ENCODE data around the gene DDX41. TPM values are rescaled to one million over a fixed set of nuclear protein-coding genes. Genes with fewer than 3 reads are reported as not detected.
A peak's percentile ranks its signal among the peaks of the same experiment; 100 is the strongest.

Gene DDX41
- total RNA-seq, 1 experiment from 2014 or later: 104 TPM

DNA sequence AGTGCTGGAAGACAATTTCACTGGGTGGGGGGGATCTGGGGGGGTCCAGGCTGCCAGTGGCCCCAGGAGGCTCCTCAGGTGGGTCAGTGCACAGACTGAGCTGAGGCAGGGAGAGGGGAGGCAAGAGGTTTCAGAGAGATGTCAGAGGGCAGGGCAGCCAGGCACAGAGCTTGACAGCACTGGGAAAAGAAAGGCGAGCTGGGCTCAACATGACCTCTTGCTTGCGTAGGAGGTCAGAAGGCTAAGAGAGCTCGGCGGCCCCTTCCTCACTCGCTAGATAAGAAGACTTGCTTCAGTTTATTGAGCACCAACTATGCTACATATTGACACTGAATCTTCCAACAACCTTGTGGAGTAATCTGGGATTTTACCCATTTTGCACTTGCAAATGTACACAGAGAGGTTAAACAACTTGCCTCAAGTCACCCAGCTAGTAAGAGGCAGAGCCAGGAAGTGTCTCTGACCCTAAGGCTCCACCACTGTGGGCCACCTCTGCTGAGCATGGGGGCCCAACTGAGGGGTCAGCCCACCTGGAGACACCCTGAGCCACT is 22.9 kb downstream of the DDX41 start:
- Histone ChIP-seq H3K27me3 (ENCODE audit: low read length) (no peaks in the 10 kb centered on the region), H3K9me3 (ENCODE audit: low read length) (no peaks in the 10 kb centered on the region), H3K4me1 (ENCODE audit: low read length) (peaks cover 60% of the 10 kb centered on the region), H3K9ac (ENCODE audit: low read length) (no peak overlapping the region), H2AFZ (ENCODE audit: low read length) (no peak overlapping the region), H4K20me1 (ENCODE audit: insufficient read depth, low read depth, low read length) (peaks cover 8% of the 10 kb centered on the region; the same call in 1 of the 2 replicates), H3K4me2 (ENCODE audit: low read depth, low read length, poor library complexity, severe bottlenecking) (no peak overlapping the region), H3K79me2 (ENCODE audit: low read length) (peaks cover 10% of the 10 kb centered on the region), H3K27ac (ENCODE audit: low read length) (peak overlapping the region; percentile 24; the same call in 1 of the 2 replicates), H3K36me3 (ENCODE audit: insufficient read depth, low read length) (peaks cover 3% of the 10 kb centered on the region), H3K9me2 (replicated peaks; ENCODE audit: insufficient read depth, low read length) (no peaks in the 10 kb centered on the region), H3K4me3 (ENCODE audit: low read length) (no peak overlapping the region)
- no peak for DNase-seq

DNA sequence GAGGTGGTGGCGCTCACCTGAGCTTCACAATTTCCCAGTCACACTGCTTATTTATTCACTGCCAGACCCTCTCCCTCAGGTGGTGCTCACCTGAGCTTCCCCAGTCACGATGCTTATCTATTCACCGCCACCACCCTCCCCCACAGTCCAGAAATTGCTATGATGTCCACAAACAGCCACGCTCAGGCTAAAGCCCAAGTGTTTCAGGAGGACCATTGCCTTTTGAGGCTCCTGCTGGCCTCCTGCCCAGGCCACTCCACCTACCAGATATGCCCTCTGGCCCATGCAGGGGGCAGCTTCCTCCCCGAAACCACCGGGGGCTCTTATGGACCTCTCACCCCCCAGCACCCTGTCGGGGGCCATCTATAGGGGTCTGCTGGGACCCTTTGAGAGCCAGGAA is 23.9 kb downstream of the DDX41 start:
- DNase-seq: no peak
- Histone ChIP-seq H3K4me1 (ENCODE audit: low read length) (peaks cover 57% of the 10 kb centered on the region), H3K79me2 (ENCODE audit: low read length) (peaks cover 10% of the 10 kb centered on the region), H3K27me3 (ENCODE audit: low read length) (no peaks in the 10 kb centered on the region), H3K9me2 (replicated peaks; ENCODE audit: insufficient read depth, low read length) (no peaks in the 10 kb centered on the region), H4K20me1 (ENCODE audit: insufficient read depth, low read depth, low read length) (peaks cover 8% of the 10 kb centered on the region; the same call in 1 of the 2 replicates), H3K4me2 (ENCODE audit: low read depth, low read length, poor library complexity, severe bottlenecking) (no peak overlapping the region), H2AFZ (ENCODE audit: low read length) (no peak overlapping the region), H3K27ac (ENCODE audit: low read length) (no peak overlapping the region), H3K9me3 (ENCODE audit: low read length) (no peaks in the 10 kb centered on the region), H3K9ac (ENCODE audit: low read length) (no peak overlapping the region), H3K36me3 (ENCODE audit: insufficient read depth, low read length) (peaks cover 9% of the 10 kb centered on the region), H3K4me3 (ENCODE audit: low read length) (no peak overlapping the region)

DNA sequence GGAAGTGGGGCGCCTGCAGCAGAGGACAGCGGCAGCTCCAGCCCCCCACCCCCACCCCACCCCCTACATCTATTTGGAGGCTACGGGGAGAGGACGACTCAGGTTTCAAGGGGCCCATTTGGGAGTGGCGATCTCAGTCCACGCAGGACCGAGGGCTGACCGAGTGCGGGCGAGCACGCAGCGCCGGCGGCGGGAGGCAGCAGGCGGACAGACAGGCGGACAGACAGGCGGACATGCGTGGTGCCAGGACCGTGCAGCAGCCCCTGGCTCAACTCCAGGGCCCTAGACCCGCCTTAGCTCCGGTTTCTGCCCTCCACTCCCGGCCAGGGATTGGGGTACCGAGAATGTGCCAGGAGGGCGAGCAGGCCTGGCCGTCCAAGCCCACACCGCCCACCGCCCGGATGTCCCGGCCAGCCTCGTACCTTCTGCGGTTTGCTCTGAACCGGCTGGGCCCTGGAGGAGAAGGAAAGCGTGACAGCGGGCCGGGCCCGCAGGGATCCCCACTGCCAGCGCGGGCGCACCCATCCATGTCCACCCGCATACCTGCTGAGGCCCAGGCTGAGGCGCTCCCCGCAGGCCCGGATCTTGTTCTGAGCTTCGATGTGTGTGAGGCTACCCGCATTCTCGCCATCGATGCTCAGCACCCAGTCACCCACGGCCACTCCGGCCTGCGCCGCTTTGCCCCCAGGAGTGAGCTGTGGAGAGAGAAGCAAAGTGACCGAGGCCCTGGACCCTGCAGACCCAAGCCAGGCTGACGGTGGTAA is 24.6 kb downstream of the DDX41 start:
- H3K9me3 ChIP-seq (ENCODE audit: low read length): no peaks in the 10 kb centered on the region
- no peak overlapping the region for H3K9ac ChIP-seq (ENCODE audit: low read length)
- peaks cover 15% of the 10 kb centered on the region for H3K36me3 ChIP-seq (ENCODE audit: insufficient read depth, low read length)
- no peak overlapping the region for H3K27ac ChIP-seq (ENCODE audit: low read length)
- H3K9me2 ChIP-seq (replicated peaks; ENCODE audit: insufficient read depth, low read length): no peaks in the 10 kb centered on the region
- no peak for DNase-seq
- H3K4me3 ChIP-seq (ENCODE audit: low read length): no peak overlapping the region
- no peak overlapping the region for H2AFZ ChIP-seq (ENCODE audit: low read length)
- H3K4me2 ChIP-seq (ENCODE audit: low read depth, low read length, poor library complexity, severe bottlenecking): no peak overlapping the region
- peaks cover 54% of the 10 kb centered on the region for H3K4me1 ChIP-seq (ENCODE audit: low read length)
- H3K27me3 ChIP-seq (ENCODE audit: low read length): no peaks in the 10 kb centered on the region
- H4K20me1 ChIP-seq (ENCODE audit: insufficient read depth, low read depth, low read length): peaks cover 8% of the 10 kb centered on the region; the same call in 1 of the 2 replicates
- H3K79me2 ChIP-seq (ENCODE audit: low read length): peaks cover 10% of the 10 kb centered on the region

DNA sequence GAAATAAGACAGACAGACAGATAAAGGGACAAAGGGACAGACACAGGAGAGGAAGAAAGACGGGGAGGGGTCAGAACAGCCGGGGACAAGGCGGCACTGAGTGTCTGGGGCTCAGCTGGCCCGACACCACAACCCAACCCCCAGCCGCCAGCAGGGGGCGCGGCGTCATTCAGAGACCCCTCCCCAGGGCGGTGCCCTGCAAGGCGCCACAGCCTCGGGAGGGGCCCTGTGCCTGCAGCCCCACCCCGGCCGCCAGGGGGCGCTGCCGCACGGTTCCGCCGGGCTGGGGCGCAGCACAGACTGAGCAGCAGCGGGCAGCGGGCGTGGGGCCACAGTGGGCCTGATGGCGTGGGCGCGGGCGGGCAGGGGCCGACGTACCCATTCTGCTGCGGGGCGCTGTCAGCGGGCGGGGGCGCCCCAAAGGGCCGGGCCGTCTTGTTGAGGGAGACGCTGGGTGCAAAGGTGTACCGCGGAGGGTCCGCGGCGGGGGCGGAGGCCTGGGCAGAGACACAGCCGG is 25.3 kb downstream of the DDX41 start:
- DNase-seq: peak; percentile 91
- H3K79me2 ChIP-seq (ENCODE audit: low read length): peaks cover 8% of the 10 kb centered on the region
- H3K4me3 ChIP-seq (ENCODE audit: low read length): no peak overlapping the region
- peaks cover 16% of the 10 kb centered on the region for H3K36me3 ChIP-seq (ENCODE audit: insufficient read depth, low read length)
- H4K20me1 ChIP-seq (ENCODE audit: insufficient read depth, low read depth, low read length): peaks cover 7% of the 10 kb centered on the region; the same call in 1 of the 2 replicates
- H3K27ac ChIP-seq (ENCODE audit: low read length): no peak overlapping the region
- H3K4me1 ChIP-seq (ENCODE audit: low read length): peaks cover 53% of the 10 kb centered on the region
- no peak overlapping the region for H3K4me2 ChIP-seq (ENCODE audit: low read depth, low read length, poor library complexity, severe bottlenecking)
- H3K9me3 ChIP-seq (ENCODE audit: low read length): no peaks in the 10 kb centered on the region
- no peaks in the 10 kb centered on the region for H3K9me2 ChIP-seq (replicated peaks; ENCODE audit: insufficient read depth, low read length)
- 0 out of 2 replicates have a peak overlapping the region, but pooled peaks have one; percentile 21 for H3K9ac ChIP-seq (ENCODE audit: low read length)
- H2AFZ ChIP-seq (ENCODE audit: low read length): no peak overlapping the region
- H3K27me3 ChIP-seq (ENCODE audit: low read length): no peaks in the 10 kb centered on the region

DNA sequence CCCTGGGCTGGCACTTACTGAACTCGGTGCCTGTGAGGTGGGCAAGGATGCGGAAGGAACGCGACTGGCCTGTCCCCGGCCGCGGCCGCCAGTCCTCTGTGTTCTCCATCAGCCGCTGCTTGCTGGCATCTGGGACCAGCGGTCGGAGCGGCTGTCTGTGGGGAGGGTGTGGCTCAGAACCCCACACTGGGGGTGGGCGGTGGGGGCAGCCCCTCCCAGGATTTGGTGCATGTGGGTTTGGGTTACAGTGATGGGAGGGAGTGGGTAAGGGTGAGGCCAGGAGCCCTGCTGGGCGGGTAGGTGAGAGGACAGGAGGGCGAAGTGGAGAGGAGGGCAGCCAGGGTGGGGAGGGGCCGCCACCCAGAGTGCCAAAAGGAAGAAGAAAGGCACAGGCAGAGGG is 25.8 kb downstream of the DDX41 start:
- no peaks in the 10 kb centered on the region for H3K27me3 ChIP-seq (ENCODE audit: low read length)
- H4K20me1 ChIP-seq (ENCODE audit: insufficient read depth, low read depth, low read length): 0 out of 2 replicates have a peak, but pooled peaks cover 2% of the 10 kb centered on the region
- peak overlapping the region; percentile 35 for H3K4me2 ChIP-seq (ENCODE audit: low read depth, low read length, poor library complexity, severe bottlenecking)
- peaks cover 16% of the 10 kb centered on the region for H3K36me3 ChIP-seq (ENCODE audit: insufficient read depth, low read length)
- H3K27ac ChIP-seq (ENCODE audit: low read length): no peak overlapping the region
- H3K9me2 ChIP-seq (replicated peaks; ENCODE audit: insufficient read depth, low read length): no peaks in the 10 kb centered on the region
- H3K4me3 ChIP-seq (ENCODE audit: low read length): no peak overlapping the region
- H3K9ac ChIP-seq (ENCODE audit: low read length): peak overlapping the region; percentile 21
- no peaks in the 10 kb centered on the region for H3K9me3 ChIP-seq (ENCODE audit: low read length)
- peaks cover 48% of the 10 kb centered on the region for H3K4me1 ChIP-seq (ENCODE audit: low read length)
- no peak for DNase-seq
- H3K79me2 ChIP-seq (ENCODE audit: low read length): peaks cover 3% of the 10 kb centered on the region
- H2AFZ ChIP-seq (ENCODE audit: low read length): no peak overlapping the region

DNA sequence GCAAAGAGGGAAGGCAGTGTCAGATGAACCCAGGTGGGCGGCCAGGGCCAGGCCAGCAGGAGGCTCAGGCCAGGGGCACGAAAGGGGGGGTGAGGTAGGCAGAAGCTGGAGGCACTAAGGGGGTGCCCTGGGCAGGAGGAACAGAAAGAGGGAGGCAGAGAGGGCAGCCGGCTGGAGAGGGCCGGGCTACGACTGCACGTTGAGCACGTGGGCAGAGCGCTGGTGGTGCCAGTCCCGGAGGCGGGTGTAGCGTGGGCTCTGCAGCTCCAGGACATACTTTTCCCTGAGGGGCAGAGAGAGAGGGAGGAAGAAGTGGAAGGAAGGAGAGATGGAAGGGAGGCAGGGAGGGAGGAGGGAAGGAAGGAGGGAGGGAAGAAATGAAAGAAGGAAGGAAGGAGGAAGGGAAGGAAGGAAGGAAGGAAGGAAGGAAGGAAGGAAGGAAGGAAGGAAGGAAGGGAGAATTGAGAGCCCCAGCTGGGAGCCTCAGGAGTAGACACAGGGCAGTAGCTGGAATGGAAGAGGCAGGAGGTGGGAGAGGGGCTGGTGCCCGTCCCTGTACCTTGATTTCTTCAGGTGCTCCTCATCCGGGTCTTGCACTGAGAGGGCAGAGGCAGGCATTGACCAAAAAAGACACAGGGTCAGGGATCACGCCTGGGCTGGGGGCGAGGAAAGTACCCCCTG is 26.3 kb downstream of the DDX41 start:
- no peak overlapping the region for H2AFZ ChIP-seq (ENCODE audit: low read length)
- H3K4me3 ChIP-seq (ENCODE audit: low read length): no peak overlapping the region
- no peaks in the 10 kb centered on the region for H3K79me2 ChIP-seq (ENCODE audit: low read length)
- peak overlapping the region; percentile 56 for H3K27ac ChIP-seq (ENCODE audit: low read length)
- peaks cover 16% of the 10 kb centered on the region for H3K36me3 ChIP-seq (ENCODE audit: insufficient read depth, low read length)
- no peaks in the 10 kb centered on the region for H4K20me1 ChIP-seq (ENCODE audit: insufficient read depth, low read depth, low read length)
- H3K27me3 ChIP-seq (ENCODE audit: low read length): no peaks in the 10 kb centered on the region
- peak overlapping the region; percentile 21 for H3K9ac ChIP-seq (ENCODE audit: low read length)
- H3K9me2 ChIP-seq (replicated peaks; ENCODE audit: insufficient read depth, low read length): no peaks in the 10 kb centered on the region
- peak overlapping the region; percentile 35 for H3K4me2 ChIP-seq (ENCODE audit: low read depth, low read length, poor library complexity, severe bottlenecking)
- no peak for DNase-seq
- H3K4me1 ChIP-seq (ENCODE audit: low read length): peaks cover 42% of the 10 kb centered on the region
- H3K9me3 ChIP-seq (ENCODE audit: low read length): no peaks in the 10 kb centered on the region

DNA sequence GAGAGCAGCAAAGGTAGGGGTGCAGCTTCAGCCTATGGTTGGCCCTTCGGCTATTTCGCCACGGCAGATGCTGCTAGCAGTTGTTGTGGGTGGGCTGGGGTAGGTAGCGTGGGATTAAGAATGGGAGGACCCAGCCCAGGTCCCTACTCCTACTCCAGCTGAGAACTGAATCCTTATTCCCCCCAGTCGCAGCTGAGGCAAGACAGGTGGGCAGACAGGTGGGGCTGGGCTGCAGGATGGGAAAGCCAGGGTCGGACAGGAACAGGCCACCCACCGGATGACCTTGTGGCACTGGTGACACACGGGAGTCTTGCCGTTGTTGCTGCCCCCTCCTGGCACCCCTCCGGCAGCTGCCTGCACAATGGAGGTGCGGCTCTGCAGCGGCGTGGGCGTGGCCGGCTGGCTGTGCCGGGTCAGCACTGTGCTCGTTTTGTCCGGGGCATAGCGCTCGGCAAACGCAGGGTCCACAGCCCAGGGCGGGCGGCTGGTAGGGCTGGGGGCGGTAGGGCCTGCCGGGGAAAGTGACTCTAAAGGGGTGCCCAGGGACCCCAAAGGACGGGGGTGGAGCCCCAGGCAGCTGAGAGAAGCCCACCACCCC is 27.5 kb downstream of the DDX41 start:
- peak; percentile 86 for DNase-seq
- H4K20me1 ChIP-seq (ENCODE audit: insufficient read depth, low read depth, low read length): no peaks in the 10 kb centered on the region
- no peak overlapping the region for H3K27ac ChIP-seq (ENCODE audit: low read length)
- peak overlapping the region; percentile 21; the same call in 1 of the 2 replicates for H3K9ac ChIP-seq (ENCODE audit: low read length)
- no peaks in the 10 kb centered on the region for H3K79me2 ChIP-seq (ENCODE audit: low read length)
- no peaks in the 10 kb centered on the region for H3K9me3 ChIP-seq (ENCODE audit: low read length)
- H3K4me1 ChIP-seq (ENCODE audit: low read length): peaks cover 30% of the 10 kb centered on the region
- no peaks in the 10 kb centered on the region for H3K9me2 ChIP-seq (replicated peaks; ENCODE audit: insufficient read depth, low read length)
- H3K4me2 ChIP-seq (ENCODE audit: low read depth, low read length, poor library complexity, severe bottlenecking): peak overlapping the region; percentile 35
- peak overlapping the region; percentile 34; the same call in 1 of the 2 replicates for H3K4me3 ChIP-seq (ENCODE audit: low read length)
- peaks cover 16% of the 10 kb centered on the region for H3K36me3 ChIP-seq (ENCODE audit: insufficient read depth, low read length)
- no peak overlapping the region for H2AFZ ChIP-seq (ENCODE audit: low read length)
- H3K27me3 ChIP-seq (ENCODE audit: low read length): no peaks in the 10 kb centered on the region
